ENCODE data around the gene TRIM75.
A peak's percentile ranks its signal among the peaks of the same experiment; 100 is the strongest.
"Not testable (repeated sequence)": the region's sequence is repeated elsewhere in the genome, so short reads cannot be mapped to it uniquely, and the experiment has no call there.

The TRIM75 gene

DNA sequence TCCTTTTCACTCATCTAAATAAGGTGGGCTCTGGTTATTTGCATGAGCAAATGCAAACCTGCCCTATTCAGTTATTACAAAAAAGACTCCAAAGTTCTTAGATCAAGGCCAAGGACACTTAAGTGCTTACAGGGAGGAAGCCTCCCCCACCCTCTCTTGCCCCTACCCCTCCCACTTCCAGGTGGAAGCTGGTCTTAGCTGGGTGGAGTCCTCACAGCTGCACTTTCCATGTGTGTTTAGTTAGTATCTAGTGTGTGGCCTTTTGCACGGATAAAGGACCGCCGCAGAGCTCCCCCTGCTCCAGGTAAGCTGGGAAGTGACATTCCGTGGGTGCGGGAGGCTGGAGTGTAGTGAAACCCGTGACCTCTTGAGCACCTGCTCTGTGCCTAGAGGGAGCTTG lies at the start of gene TRIM75:
Gene TRIM75 (plus strand): TSS at position 222 of the 400 bp plus-strand sequence. CDS start 5,282 bp downstream, outside the sequence.
- no peak for DNase-seq (ENCODE audit: low spot score)

DNA sequence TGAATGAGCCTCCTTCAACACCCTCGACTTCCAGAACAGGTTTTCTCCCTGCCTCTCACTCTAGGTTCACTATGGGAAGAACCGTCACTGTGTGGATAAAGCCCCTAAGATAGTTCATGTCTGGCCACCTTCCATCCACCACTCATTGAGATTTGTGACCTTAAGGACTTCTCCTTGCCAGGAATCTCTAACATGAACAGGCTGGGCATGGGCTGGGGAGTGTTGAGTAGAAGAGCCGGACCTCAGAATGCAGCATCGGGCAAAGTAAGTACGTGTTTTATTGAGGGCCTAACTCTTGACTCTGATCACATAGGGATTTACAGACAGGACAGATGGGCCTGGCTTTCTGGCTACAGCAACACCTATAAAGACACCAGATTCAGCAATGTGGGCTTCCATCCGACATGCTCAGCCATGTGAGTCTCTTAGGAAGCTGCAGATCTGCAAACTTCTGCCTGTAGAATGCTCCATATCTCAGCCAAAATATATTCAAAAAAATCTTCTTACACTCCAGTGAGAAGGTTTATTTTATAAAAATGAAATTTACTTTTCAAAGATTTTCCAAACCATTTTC lies 48.2 kb upstream of the TRIM75 start:
- no peak for DNase-seq (ENCODE audit: low spot score)

DNA sequence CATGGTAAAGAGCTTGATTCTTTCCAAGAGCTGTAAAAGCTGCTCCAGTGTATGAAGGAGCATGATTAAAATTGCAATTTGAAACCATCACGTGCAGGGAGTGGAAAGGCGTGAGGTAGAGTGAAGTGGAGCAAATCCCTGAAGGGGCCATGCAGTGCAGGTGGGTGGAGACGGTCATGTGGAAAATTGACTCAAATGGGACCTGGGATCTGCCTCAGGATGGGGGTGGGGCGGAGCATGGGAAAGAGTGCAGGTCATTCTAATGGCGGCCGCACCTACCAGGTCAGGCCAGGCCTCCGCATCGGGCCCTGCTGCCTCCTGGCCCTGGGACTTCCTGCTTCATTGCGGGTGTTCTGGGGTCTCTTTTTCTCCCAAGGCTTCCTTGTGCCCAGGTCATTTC lies 47.2 kb upstream of the TRIM75 start:
- DNase-seq (ENCODE audit: low spot score): no peak

DNA sequence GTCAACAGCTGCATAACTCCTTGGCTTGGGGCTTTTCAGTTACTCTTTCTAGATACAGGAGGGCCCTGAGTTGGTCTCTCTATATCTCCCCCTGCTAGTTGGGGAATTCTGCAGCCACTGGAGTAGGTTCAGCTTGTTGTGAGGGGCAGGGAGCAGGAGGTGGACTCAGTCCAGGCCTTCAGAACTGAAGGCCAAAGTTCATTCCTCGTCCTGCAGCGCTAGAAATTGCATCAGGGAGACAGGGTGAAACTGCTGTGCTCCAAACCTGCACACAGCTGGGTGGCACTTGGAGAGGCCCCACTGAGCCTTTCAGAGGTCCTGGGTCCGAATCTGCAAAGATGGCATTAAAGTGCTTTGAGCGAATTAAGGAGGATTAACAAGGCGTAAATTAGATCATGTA lies 46.8 kb upstream of the TRIM75 start:
- DNase-seq (ENCODE audit: low spot score): no peak

DNA sequence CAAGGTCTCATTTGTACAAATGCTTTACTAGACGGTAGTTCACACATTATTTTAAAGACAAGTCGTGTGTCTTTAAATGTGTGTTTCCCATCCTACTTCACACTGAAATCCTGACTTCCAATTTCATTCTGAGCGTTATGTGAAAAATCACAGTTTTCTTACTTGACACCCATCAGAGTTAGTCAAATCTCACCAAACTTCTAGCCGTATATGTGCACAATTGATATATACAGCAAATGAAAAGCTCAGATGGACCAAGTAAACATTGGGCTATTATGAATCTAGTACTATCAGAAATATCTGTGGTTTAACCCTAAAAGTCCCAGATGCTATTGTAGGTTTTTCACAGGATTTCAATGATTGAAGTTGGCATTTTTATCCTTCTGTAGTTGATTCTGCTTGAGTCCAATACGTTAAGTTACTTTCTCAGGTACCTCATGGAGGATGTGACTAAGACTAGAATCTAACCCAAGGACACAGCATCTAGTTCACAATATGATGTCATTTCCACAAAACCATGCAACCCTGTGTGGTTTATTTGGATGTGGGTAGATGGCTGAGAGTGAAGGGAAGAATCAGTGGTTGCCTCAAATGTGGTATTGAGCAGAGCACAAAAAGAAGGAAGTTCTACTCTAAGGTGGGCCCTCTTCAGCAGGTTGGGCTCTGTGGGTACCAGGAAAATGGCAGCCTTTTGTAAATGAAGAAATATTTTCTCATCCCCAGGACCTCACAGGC lies 44.0 kb upstream of the TRIM75 start:
- no peak for DNase-seq (ENCODE audit: low spot score)

DNA sequence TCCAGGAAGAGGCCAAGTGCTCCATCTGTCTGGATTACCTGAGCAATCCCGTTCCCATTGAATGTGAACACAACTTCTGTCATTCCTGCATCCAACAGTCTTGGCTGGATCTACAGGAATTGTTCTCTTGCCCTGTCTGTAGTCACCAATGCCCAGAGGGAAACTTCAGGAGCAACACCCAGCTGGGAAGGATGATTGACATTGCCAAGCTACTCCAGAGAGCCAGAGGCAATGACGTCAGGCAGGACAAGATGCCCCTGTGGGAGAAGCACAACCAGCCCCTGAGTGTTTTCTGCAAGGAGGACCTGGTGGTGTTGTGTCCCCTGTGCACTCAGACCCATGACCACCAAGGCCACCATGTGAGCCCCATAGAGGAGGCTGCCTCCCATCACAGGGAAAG lies 43.2 kb upstream of the TRIM75 start:
- no peak for DNase-seq (ENCODE audit: low spot score)

DNA sequence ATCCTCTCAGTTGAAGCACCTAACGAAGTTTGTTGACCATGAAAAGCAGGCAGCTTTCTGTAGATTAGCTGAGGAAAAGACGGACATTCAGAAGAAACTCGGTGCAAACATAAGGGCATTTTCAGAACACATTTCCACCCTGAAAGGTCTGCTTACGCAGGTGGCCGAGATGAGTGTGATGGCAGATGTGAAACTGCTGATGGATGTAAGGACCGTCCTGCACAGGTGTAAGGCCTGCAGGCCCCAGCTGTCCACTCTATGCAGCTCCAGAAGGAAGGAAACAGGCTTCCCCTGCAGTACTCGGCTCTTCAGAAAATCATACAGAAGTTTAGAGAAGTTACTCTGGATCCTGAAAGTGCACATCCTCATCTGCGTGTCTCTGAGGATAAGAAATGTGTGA lies 42.7 kb upstream of the TRIM75 start:
- DNase-seq (ENCODE audit: low spot score): no peak

DNA sequence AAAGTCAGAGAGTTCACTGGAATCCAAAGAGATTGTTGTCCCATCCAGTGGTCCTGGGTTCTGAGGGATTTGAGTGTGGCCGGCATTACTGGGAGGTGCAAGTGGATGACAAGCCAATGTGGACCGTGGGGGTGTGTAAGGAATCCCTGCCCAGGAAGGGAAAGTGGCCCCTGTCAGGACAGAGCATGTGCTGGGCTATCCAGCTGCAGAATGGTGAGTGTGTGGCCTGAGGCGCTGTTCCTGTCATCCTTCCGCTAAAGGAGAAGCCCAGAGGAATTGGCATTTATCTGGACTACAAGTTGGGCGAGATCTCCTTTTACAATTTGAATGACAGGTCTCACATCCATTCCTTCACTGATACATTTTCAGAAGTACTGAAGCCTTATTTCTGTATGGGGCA lies 42.3 kb upstream of the TRIM75 start:
- DNase-seq (ENCODE audit: low spot score): no peak

DNA sequence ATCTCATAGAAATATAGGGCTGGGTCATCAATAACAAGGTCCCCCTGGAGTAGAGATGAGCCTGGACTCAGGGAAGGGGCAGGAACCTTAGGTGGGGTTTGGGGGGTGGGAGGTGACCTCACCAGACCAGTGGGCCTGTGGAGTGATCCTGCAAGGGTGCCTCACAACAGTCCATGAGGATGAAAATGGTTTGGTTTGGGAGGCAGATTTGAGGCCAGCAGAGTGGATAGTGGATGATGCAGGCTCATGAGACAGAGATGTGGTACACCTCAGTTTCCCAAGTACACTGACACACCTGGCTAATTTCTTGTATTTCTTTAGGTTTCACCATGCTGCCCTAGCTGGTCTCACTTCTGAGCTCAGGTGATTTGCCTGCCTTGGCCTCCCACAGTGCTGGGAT lies 40.0 kb upstream of the TRIM75 start:
- no peak for DNase-seq (ENCODE audit: low spot score)

DNA sequence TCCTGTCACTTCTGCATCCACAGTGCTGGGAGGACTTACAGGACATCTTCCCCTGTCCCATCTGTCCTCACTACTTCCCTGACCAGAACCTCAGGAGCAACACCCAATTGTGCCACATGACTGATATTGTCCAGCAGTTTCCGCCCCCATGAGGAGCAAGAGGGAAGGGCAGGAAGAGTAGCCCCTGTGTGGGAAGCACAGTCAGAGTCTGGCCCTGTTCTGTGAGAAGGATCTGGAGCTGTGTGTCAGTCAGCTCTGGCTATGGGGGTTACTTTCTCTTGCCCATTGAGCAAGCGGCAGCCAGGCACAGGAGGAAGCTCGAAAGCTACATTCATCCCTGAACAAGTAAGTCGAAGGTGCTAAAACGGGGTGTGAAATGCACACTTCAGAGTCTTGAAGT lies 36.7 kb upstream of the TRIM75 start:
- DNase-seq (ENCODE audit: low spot score): no peak

DNA sequence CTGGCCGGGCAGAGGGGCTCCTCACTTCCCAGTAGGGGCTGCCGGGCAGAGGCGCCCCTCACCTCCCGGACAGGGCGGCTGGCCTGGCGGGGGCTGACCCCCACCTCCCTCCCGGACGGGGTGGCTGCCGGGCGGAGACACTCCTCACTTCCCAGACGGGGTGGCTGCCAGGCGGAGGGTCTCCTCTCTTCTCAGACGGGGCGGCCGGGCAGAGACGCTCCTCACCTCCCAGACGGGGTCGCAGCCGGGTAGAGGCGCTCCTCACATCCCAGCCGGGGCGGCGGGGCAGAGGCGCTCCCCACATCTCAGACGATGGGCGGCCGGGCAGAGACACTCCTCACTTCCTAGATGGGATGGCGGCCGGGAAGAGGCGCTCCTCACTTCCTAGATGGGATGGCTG lies 33.7 kb upstream of the TRIM75 start:
- not testable (repeated sequence) for DNase-seq (ENCODE audit: low spot score)

DNA sequence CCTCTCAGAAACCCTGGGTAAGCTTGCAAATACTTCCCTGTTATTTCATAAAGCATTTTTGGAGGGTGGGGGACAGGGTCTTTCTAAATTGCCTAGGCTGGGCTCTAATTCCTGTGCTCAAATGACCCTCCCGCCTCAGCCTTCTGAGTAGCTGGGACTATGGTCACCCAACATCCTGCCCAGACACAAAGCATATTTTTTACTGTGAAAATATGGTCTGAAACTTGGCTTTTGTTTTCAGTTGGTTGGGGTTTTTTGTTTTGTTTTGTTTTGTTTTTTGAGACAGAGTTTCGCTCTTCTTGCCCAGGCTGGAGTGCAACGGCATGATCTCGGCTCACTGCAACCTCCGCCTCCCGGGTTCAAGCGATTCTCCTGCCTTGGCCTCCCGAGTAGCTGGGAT lies 27.9 kb upstream of the TRIM75 start:
- DNase-seq (ENCODE audit: low spot score): not testable (repeated sequence)

DNA sequence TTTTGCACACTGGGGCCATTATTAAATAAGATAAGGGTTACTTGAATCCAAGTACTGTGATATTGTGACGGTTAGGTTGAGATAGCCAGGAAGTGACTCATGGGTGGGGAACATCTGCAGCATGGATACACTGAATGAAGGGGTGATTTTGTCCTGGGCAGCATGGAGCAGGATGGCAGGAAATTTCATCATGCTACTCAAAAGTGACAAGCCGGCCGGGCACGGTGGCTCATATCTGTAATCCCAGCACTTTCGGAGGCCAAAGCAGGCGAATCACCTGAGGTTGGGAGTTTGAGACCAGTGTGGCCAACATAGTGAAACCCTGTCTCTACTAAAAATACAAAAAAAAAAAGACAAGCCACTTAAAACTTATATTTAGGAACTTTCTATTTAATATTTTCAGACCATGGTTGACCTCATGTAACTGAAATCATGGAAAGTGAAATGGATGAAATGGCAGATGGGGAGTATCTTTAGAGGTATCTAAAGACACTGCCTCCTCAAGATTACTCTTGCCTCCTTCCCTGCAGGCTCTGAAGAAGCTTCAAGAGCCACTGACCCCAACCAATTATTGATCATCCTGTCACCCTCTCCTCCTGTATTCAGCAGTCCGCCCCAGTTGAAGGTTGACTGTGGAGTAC lies 25.8 kb upstream of the TRIM75 start:
- peak; percentile 12 for DNase-seq (ENCODE audit: low spot score)

DNA sequence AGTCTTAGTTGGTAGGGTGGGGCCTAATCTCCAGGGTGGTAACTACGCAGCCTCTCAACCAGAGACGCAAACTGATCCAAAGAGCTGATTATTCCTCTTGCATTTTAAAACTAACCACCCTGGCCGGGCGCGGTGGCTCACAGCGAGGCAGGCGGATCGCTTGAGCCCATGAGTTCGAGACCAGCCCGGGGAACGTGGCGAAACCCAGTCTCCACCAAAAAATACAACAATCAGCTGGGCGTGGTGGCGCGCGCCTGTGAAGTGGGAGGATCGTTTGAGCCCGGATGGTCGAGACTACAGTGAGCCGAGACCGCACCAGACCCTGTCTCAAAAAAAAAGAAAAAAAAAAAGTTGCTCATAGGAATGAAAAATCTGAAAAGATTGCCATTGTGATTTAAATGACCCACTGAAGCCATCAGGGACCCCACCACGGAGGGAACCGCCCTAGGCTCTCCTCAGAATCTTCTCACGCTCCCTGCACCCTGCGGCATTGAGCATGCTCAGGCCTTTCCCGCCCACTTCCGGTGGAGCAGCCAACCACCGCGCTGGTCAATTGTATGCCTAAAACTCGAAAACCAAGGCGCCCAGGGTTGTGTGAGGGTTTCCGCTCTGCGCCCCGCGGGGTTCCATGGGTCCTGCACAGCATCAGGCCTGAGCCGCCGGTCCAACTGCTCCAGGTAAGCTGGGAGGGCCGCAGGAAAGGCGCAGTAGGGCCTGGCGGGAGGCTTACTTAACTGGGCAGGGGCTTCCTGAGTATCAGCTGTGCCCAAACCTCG lies 22.0 kb upstream of the TRIM75 start, which contains the start of gene TRIM60:
Gene TRIM60 (plus strand): TSS at position 564 of the 776 bp plus-strand sequence. CDS start 8,074 bp downstream, outside the sequence.
- no peak for DNase-seq (ENCODE audit: low spot score)

DNA sequence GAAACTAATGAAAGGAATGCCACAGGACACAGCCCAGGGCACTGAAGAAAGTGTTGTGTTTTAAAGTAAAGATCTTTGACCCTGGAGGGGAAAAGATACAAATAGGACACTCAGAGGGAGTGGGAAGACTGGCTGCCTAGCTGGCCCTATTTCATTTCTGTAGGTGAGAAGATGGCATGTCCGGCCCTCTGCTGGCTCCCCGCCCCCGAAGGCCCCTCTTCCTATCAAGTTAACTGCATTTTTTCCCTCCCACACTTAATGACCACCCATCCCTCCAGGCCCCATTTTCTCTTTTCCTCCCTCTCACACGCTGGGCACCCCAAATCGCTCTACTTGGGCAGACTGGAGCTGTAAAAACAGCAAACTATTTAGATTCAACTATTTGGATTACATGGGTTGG lies 5.5 kb upstream of the TRIM75 start:
- DNase-seq (ENCODE audit: low spot score): no peak

DNA sequence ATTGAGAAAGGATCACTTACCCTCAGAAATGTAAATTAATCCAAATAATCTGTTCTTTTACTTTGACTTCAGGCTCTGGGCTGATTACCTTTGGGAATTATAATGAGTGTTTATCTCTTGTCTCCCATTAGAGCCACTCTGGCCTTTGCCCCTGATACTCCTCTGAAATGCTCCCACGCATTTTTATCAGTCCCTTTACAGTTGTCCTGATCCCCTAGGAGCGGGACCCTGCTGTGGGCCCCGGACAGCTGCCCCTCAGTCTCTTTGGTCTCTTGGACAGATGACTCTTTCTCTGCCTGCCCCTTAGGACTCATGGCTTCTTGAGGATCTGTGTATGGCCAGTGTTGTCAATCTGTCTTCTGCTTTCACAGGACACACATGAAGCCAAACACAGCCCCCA lies 1.0 kb upstream of the TRIM75 start:
- no peak for DNase-seq (ENCODE audit: low spot score)

DNA sequence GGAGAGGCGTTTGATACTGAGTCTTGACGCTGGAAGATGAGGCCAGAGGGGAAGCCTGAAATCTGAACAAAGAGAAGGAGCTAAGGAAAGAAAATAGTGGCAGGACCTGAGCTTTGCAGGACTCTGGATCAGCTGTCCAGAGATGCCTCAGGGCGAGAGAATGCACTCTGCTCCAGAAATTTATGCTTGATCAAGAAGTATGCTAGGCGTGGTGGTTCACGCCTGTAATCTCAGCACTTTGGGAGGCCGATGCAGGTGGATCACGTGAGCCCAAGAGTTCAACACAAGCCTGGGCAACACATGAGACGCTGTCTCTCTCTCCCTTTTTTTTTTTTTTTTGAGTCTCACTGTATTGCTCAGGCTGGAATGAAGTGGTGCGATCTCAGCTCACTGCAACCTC lies 1.9 kb downstream of the TRIM75 start:
- no peak for DNase-seq (ENCODE audit: low spot score)

DNA sequence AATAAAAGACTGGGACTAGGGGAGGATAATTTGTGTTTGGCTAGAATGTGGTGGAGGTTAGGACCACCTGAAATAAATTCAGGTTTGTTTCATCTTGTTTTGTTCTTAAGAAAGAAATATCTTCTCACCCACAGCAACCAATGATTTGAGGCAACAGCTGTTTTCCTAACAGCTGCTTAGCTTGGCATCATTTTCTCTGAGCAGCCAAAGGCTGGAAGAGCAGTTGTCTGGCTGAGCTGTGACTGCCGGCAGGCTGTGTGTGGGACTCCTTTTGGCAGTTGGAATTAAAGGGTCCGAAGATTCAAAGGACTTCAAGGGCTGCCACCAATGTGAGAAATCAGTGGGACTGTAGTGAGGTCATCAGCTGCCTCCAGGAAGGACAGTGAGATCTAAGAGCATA lies 5.0 kb downstream of the TRIM75 start:
- peak; percentile 9 for DNase-seq (ENCODE audit: low spot score)

DNA sequence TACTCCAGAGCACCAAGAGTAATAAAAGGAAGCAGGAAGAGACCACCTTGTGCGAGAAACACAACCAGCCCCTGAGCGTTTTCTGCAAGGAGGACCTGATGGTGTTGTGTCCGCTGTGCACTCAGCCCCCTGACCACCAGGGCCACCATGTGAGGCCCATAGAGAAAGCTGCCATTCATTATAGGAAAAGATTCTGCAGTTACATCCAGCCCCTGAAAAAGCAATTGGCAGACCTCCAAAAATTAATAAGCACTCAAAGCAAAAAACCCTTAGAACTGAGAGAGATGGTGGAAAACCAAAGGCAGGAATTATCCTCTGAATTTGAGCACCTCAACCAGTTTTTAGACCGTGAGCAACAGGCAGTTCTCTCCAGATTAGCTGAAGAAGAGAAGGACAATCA lies 5.7 kb downstream of the TRIM75 start:
- no peak for DNase-seq (ENCODE audit: low spot score)

DNA sequence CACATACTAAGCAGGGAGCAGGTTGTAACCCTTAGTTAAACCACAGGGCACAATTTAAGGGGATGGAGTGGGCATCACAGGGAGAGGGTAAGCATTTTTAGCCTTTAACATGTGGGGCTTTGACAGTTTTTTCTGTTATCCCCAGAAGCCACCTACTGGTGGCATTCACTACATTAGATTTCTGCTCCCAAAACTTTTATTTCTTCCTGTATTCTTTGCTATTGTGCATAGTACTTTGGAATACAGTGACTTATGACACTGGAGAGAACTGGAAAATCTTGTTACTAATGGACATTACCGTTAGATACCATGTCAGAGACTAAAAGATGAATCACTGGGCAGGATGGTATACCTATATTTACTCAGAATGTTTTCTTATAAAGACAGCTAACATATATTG lies 7.3 kb downstream of the TRIM75 start:
- DNase-seq (ENCODE audit: low spot score): peak; percentile 43

DNA sequence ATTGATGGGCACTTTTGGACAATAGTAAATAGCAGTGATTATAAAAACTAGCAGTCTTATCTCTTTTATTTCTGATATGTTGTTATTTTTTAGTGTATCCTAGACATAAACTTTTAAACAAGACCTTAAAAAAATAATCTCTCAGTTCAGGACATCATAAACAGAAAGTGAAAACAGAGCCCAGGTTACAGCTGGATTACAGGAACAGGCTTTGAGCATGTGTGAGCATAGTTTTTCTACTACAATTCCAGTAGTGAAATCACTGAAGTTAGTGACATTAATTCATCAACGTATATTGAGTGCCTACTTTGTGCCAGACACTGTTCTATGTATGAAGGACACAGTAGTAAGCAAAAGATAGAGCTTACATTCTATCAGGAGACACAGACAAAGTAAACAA lies 16.9 kb downstream of the TRIM75 start:
- DNase-seq (ENCODE audit: low spot score): no peak

DNA sequence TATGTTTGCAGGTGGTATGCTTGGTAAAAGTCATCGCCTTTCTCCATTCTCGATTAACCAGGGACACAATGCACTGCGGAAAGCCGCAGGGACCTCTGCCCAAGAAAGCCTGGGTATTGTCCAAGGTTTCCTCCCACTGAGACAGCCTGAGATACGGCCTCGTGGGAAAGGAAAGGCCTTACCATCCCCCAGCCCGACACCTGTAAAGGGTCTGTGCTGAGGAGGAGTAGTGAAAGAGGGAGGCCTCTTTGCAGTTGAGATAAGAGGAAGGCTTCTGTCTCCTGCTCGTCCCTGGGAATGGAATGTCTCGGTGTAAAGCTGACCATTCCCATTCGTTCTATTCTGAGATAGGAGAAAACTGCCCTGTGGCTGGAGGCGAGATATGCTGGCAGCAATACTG lies 19.7 kb downstream of the TRIM75 start:
- not testable (repeated sequence) for DNase-seq (ENCODE audit: low spot score)

Data from pons (tissue), 1 donor.